Astrocyte (in vitro differentiated cells and primary cell): ENCODE data around the gene CERS6. TPM values are rescaled to one million over a fixed set of nuclear protein-coding genes. Genes with fewer than 3 reads are reported as not detected.

Experiments used
- DNase-seq: peaks from one replicate; pipeline ENCODE4 v3.0.0-alpha.2; 2010; ENCODE audit warnings: low read depth
- FAIRE-seq: peaks from 2 replicates; lab custom pipeline; 2011; peaks lifted over from hg19 to GRCh38; lab: Jason Lieb, UNC
- H2AFZ ChIP-seq: 2 replicates; pipeline ENCODE4 v1.6.0; 2012; ENCODE audit warnings: low read depth, low read length, inconsistent platforms
- H3K27ac ChIP-seq: 2 replicates; pipeline ENCODE4 v1.5.1; 2011; ENCODE audit warnings: low read depth, low read length, inconsistent platforms
- H3K27me3 ChIP-seq: 2 replicates; pipeline ENCODE4 v1.6.0; 2011; ENCODE audit warnings: low read length, inconsistent platforms; ENCODE audit not compliant: insufficient read depth
- H3K36me3 ChIP-seq: 2 replicates; pipeline ENCODE4 v1.5.1; 2011; ENCODE audit warnings: low read length, inconsistent platforms; ENCODE audit not compliant: insufficient read depth
- H3K4me1 ChIP-seq: 2 replicates; pipeline ENCODE4 v1.5.1; 2011; ENCODE audit warnings: low read length, inconsistent platforms; ENCODE audit not compliant: insufficient read depth
- H3K4me2 ChIP-seq: 2 replicates; pipeline ENCODE4 v1.6.0; 2012; ENCODE audit warnings: low read length, inconsistent platforms
- H3K4me3 ChIP-seq: 2 replicates; pipeline ENCODE4 v1.5.1; 2011; ENCODE audit warnings: low read depth, mild to moderate bottlenecking, low read length, inconsistent platforms; ENCODE audit not compliant: insufficient read depth
- H3K79me2 ChIP-seq: 2 replicates; pipeline ENCODE4 v1.6.0; 2012; ENCODE audit warnings: mild to moderate bottlenecking, low read length, inconsistent platforms; ENCODE audit not compliant: insufficient read depth
- H3K9ac ChIP-seq: 2 replicates; pipeline ENCODE4 v1.6.0; 2012; ENCODE audit warnings: mild to moderate bottlenecking, low read length, inconsistent platforms
- H3K9me3 ChIP-seq: 2 replicates; pipeline ENCODE4 v1.5.1; 2012; ENCODE audit warnings: low read depth, mild to moderate bottlenecking, low read length, inconsistent platforms; ENCODE audit not compliant: insufficient read depth
- H4K20me1 ChIP-seq: 2 replicates; pipeline ENCODE4 v1.6.0; 2012; ENCODE audit warnings: low read length, inconsistent platforms; ENCODE audit not compliant: insufficient read depth
- H3K27ac Mint-ChIP-seq: one replicate; pipeline ENCODE4 v1.8.0; 2021; ENCODE audit warnings: mild to moderate bottlenecking, mixed read lengths; ENCODE audit not compliant: unreplicated experiment
- H3K27me3 Mint-ChIP-seq: one replicate; pipeline ENCODE4 v1.8.0; 2021; ENCODE audit warnings: low read depth, mixed read lengths; ENCODE audit not compliant: unreplicated experiment
- H3K36me3 Mint-ChIP-seq: one replicate; pipeline ENCODE4 v1.8.0; 2021; ENCODE audit warnings: low read depth, mixed read lengths; ENCODE audit not compliant: unreplicated experiment
- H3K4me1 Mint-ChIP-seq: one replicate; pipeline ENCODE4 v1.8.0; 2021; ENCODE audit warnings: low read depth, mixed read lengths; ENCODE audit not compliant: unreplicated experiment
- H3K4me3 Mint-ChIP-seq: one replicate; pipeline ENCODE4 v1.8.0; 2021; ENCODE audit warnings: mild to moderate bottlenecking, moderate library complexity, mixed read lengths; ENCODE audit not compliant: unreplicated experiment
- H3K9me3 Mint-ChIP-seq: one replicate; pipeline ENCODE4 v1.8.0; 2021; ENCODE audit warnings: mild to moderate bottlenecking, mixed read lengths; ENCODE audit not compliant: unreplicated experiment
- CTCF ChIP-seq: IDR thresholded peaks from 2 replicates; pipeline ENCODE4 v1.5.1; 2011; ENCODE audit warnings: low read depth, mild to moderate bottlenecking, inconsistent platforms, low read length, moderate library complexity; ENCODE audit not compliant: insufficient read depth
- EZH2 ChIP-seq: IDR thresholded peaks from 2 replicates; pipeline ENCODE4 v1.6.1; 2012; ENCODE audit warnings: mild to moderate bottlenecking, low read length, inconsistent platforms; ENCODE audit not compliant: insufficient read depth
- total RNA-seq: library from RNA; stranded (reverse); gene quantifications from 2 replicates; pipeline ENCODE4 v1.2.1, GENCODE V29; 2021

Gene CERS6
- total RNA-seq, 1 donor from 2014 or later: 23.4 TPM

DNA sequence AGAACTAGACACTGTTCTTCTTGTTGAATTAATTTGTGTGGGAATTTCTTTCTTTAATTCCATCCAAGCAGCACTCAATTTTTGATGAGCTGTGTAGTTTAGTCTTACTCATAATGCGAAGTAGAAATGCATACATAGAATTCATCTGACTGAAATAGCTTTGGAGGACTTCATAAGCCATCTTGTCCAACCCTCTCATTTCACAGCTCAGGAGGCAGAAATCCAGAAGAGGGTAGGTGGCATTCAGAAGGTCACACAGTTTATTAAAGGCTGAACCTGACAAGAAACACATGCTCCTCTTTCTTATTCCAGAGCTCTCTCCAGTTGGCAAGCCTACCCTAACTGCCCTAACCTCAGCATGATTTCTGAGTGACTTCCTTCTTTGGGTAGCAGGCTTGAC, 177.1 kb downstream of the CERS6 start:
- H3K27me3 Mint-ChIP-seq: no peaks in the 10 kb centered on the region
- no peak overlapping the region for H3K4me3 Mint-ChIP-seq
- Histone ChIP-seq H3K4me3 (no peak overlapping the region), H2AFZ (no peak overlapping the region), H3K9ac (no peak overlapping the region), H3K4me1 (no peaks in the 10 kb centered on the region), H4K20me1 (no peaks in the 10 kb centered on the region), H3K4me2 (no peak overlapping the region), H3K36me3 (no peaks in the 10 kb centered on the region), H3K9me3 (no peaks in the 10 kb centered on the region), H3K27me3 (no peaks in the 10 kb centered on the region), H3K27ac (no peak overlapping the region), H3K79me2 (no peaks in the 10 kb centered on the region)
- no peaks in the 10 kb centered on the region for H3K36me3 Mint-ChIP-seq
- peaks cover 13% of the 10 kb centered on the region for H3K4me1 Mint-ChIP-seq
- no peak overlapping the region for H3K27ac Mint-ChIP-seq
- H3K9me3 Mint-ChIP-seq: no peaks in the 10 kb centered on the region
- TF ChIP-seq EZH2: no peak
- no peak for TF ChIP-seq CTCF
- no peak for FAIRE-seq
- no peak for DNase-seq

DNA sequence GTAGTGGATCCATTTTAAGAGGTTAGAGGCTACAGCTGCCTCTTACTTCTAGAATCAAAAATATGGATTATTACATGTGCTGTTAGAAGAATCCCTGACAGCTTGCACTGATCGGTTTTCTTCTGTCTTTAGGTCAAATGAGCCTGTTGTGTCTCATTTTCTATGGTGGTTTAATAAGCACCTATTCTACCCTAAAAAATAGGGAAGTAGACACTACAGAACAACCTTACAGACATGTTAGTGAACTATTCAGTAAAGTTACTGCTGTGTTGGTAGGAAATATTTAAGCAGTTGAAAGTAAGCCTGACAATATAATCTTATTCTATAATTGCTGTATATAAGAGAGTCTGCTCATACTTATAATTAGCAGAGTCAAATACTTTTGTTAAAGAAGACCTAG, 177.8 kb downstream of the CERS6 start:
- H2AFZ ChIP-seq: no peak overlapping the region
- H3K27me3 ChIP-seq: no peaks in the 10 kb centered on the region
- H3K9ac ChIP-seq: no peak overlapping the region
- DNase-seq: no peak
- no peaks in the 10 kb centered on the region for H3K27me3 Mint-ChIP-seq
- H3K4me2 ChIP-seq: no peak overlapping the region
- H3K9me3 Mint-ChIP-seq: no peaks in the 10 kb centered on the region
- no peak for FAIRE-seq
- H3K79me2 ChIP-seq: no peaks in the 10 kb centered on the region
- no peaks in the 10 kb centered on the region for H3K36me3 ChIP-seq
- H3K27ac Mint-ChIP-seq: no peak overlapping the region
- no peaks in the 10 kb centered on the region for H4K20me1 ChIP-seq
- no peaks in the 10 kb centered on the region for H3K4me1 ChIP-seq
- TF ChIP-seq EZH2 (no peak), CTCF (no peak)
- H3K36me3 Mint-ChIP-seq: no peaks in the 10 kb centered on the region
- no peaks in the 10 kb centered on the region for H3K9me3 ChIP-seq
- no peak overlapping the region for H3K27ac ChIP-seq
- H3K4me3 ChIP-seq: no peak overlapping the region
- H3K4me3 Mint-ChIP-seq: no peak overlapping the region
- H3K4me1 Mint-ChIP-seq: peaks cover 17% of the 10 kb centered on the region

GRCh38 chr2:168635065-168635577, 179.0 kb downstream of the CERS6 start:
- Mint-ChIP-seq H3K4me3 (no peak overlapping the region), H3K27ac (no peak overlapping the region)

More at GRCh38 chr2:168635065-168635577, 179.0 kb downstream of the CERS6 start:
- Histone ChIP-seq H4K20me1 (no peaks in the 10 kb centered on the region), H2AFZ (no peak overlapping the region), H3K27me3 (no peaks in the 10 kb centered on the region), H3K4me3 (no peak overlapping the region), H3K9me3 (no peaks in the 10 kb centered on the region), H3K79me2 (no peaks in the 10 kb centered on the region), H3K9ac (no peak overlapping the region), H3K27ac (no peak overlapping the region), H3K4me1 (no peaks in the 10 kb centered on the region), H3K4me2 (no peak overlapping the region), H3K36me3 (no peaks in the 10 kb centered on the region)
- Mint-ChIP-seq H3K9me3 (no peaks in the 10 kb centered on the region), H3K36me3 (no peaks in the 10 kb centered on the region), H3K27me3 (no peaks in the 10 kb centered on the region), H3K4me1 (peaks cover 27% of the 10 kb centered on the region)
- peak; percentile 10 for DNase-seq
- no peak for FAIRE-seq
- TF ChIP-seq CTCF (no peak), EZH2 (no peak)
